GM19438 (cell line): Measurements from ENCODE around the gene PDE1C.

Experiments
- ATAC-seq: cut with Tn5 transposase; IDR thresholded peaks from one replicate; pipeline ENCODE4 v1.9.1; 2021; ENCODE audit warnings: low read depth; ENCODE audit not compliant: unreplicated experiment

PDE1C gene

GRCh38 chr7:31735991-31736982 lies 333.9 kb downstream of the PDE1C start:
- no peak for ATAC-seq

GRCh38 chr7:31734456-31734855 lies 335.8 kb downstream of the PDE1C start:
- no peak for ATAC-seq

- ATAC-seq, result no peak
These were observed 340.9 kb downstream of the PDE1C start for GRCh38 chr7:31729195-31729804.

GRCh38 chr7:31724696-31725095 lies 345.5 kb downstream of the PDE1C start:
- ATAC-seq, result no peak

GRCh38 chr7:31720366-31720765 lies 349.8 kb downstream of the PDE1C start:
- no peak for ATAC-seq

GRCh38 chr7:31716355-31716754 lies 353.9 kb downstream of the PDE1C start:
- no peak for ATAC-seq

- no peak for ATAC-seq
These were observed 360.0 kb downstream of the PDE1C start for GRCh38 chr7:31710171-31710570.

GRCh38 chr7:31707089-31707488 lies 363.1 kb downstream of the PDE1C start:
- no peak for ATAC-seq

- ATAC-seq, result no peak
These were observed 364.8 kb downstream of the PDE1C start for GRCh38 chr7:31705377-31705776.

- no peak for ATAC-seq
These were observed 367.9 kb downstream of the PDE1C start for GRCh38 chr7:31702354-31702753.
